ENCODE results near the gene AGER.

AGER gene

GRCh38 chr6:32171234-32171633 is 12.8 kb downstream of the AGER start:
- H3K4me3 ChIP-seq (ENCODE audit: low read length): no peak overlapping the region
- H3K36me3 ChIP-seq (ENCODE audit: control insufficient read depth, insufficient read depth, low read length): no peaks in the 10 kb centered on the region
- peaks cover 48% of the 10 kb centered on the region for H3K4me1 ChIP-seq (ENCODE audit: control insufficient read depth, insufficient read depth, low read length)
- H3K27me3 ChIP-seq (ENCODE audit: control insufficient read depth, insufficient read depth, low read length): no peaks in the 10 kb centered on the region
- H3K9me3 ChIP-seq (ENCODE audit: control insufficient read depth, low read length): no peaks in the 10 kb centered on the region
- no peak overlapping the region for H3K9ac ChIP-seq (ENCODE audit: low read length)

GRCh38 chr6:32170294-32170693 is 13.8 kb downstream of the AGER start:
- H3K9me3 ChIP-seq (ENCODE audit: control insufficient read depth, low read length): no peaks in the 10 kb centered on the region
- peaks cover 43% of the 10 kb centered on the region for H3K4me1 ChIP-seq (ENCODE audit: control insufficient read depth, insufficient read depth, low read length)
- H3K36me3 ChIP-seq (ENCODE audit: control insufficient read depth, insufficient read depth, low read length): no peaks in the 10 kb centered on the region
- no peak overlapping the region for H3K9ac ChIP-seq (ENCODE audit: low read length)
- H3K27me3 ChIP-seq (ENCODE audit: control insufficient read depth, insufficient read depth, low read length): no peaks in the 10 kb centered on the region
- no peak overlapping the region for H3K4me3 ChIP-seq (ENCODE audit: low read length)

GRCh38 chr6:32168807-32169591 is 15.1 kb downstream of the AGER start:
- no peaks in the 10 kb centered on the region for H3K9me3 ChIP-seq (ENCODE audit: control insufficient read depth, low read length)
- no peaks in the 10 kb centered on the region for H3K27me3 ChIP-seq (ENCODE audit: control insufficient read depth, insufficient read depth, low read length)
- H3K4me1 ChIP-seq (ENCODE audit: control insufficient read depth, insufficient read depth, low read length): peaks cover 35% of the 10 kb centered on the region
- H3K4me3 ChIP-seq (ENCODE audit: low read length): no peak overlapping the region
- H3K36me3 ChIP-seq (ENCODE audit: control insufficient read depth, insufficient read depth, low read length): no peaks in the 10 kb centered on the region
- H3K9ac ChIP-seq (ENCODE audit: low read length): peak overlapping the region; percentile 9

- Histone ChIP-seq H3K4me1 (ENCODE audit: control insufficient read depth, insufficient read depth, low read length) (peaks cover 35% of the 10 kb centered on the region), H3K4me3 (ENCODE audit: low read length) (no peak overlapping the region), H3K9ac (ENCODE audit: low read length) (peak overlapping the region; percentile 24), H3K27me3 (ENCODE audit: control insufficient read depth, insufficient read depth, low read length) (no peaks in the 10 kb centered on the region), H3K9me3 (ENCODE audit: control insufficient read depth, low read length) (no peaks in the 10 kb centered on the region), H3K36me3 (ENCODE audit: control insufficient read depth, insufficient read depth, low read length) (no peaks in the 10 kb centered on the region)
Measured at GRCh38 chr6:32168350-32168749, 15.7 kb downstream of the AGER start.

GRCh38 chr6:32167761-32168262 is 16.2 kb downstream of the AGER start:
- Histone ChIP-seq H3K4me3 (ENCODE audit: low read length) (no peak overlapping the region), H3K36me3 (ENCODE audit: control insufficient read depth, insufficient read depth, low read length) (no peaks in the 10 kb centered on the region), H3K4me1 (ENCODE audit: control insufficient read depth, insufficient read depth, low read length) (peaks cover 35% of the 10 kb centered on the region), H3K9me3 (ENCODE audit: control insufficient read depth, low read length) (no peaks in the 10 kb centered on the region), H3K27me3 (ENCODE audit: control insufficient read depth, insufficient read depth, low read length) (no peaks in the 10 kb centered on the region), H3K9ac (ENCODE audit: low read length) (peak overlapping the region; percentile 24)

- Histone ChIP-seq H3K36me3 (ENCODE audit: control insufficient read depth, insufficient read depth, low read length) (no peaks in the 10 kb centered on the region), H3K9me3 (ENCODE audit: control insufficient read depth, low read length) (no peaks in the 10 kb centered on the region), H3K27me3 (ENCODE audit: control insufficient read depth, insufficient read depth, low read length) (no peaks in the 10 kb centered on the region), H3K9ac (ENCODE audit: low read length) (peak overlapping the region; percentile 24), H3K4me1 (ENCODE audit: control insufficient read depth, insufficient read depth, low read length) (peaks cover 35% of the 10 kb centered on the region), H3K4me3 (ENCODE audit: low read length) (no peak overlapping the region)
Measured at GRCh38 chr6:32167154-32167760, 16.8 kb downstream of the AGER start.

GRCh38 chr6:32166411-32167061 is 17.5 kb downstream of the AGER start:
- no peaks in the 10 kb centered on the region for H3K36me3 ChIP-seq (ENCODE audit: control insufficient read depth, insufficient read depth, low read length)

GRCh38 chr6:32164295-32164694 is 19.8 kb downstream of the AGER start, which contains the start of gene EGFL8:
Gene EGFL8 (plus strand): TSS chr6:32164595. CDS start chr6:32166166, 1,571 bp downstream.
- H3K27me3 ChIP-seq (ENCODE audit: control insufficient read depth, insufficient read depth, low read length): no peaks in the 10 kb centered on the region
- H3K9me3 ChIP-seq (ENCODE audit: control insufficient read depth, low read length): no peaks in the 10 kb centered on the region
- no peaks in the 10 kb centered on the region for H3K36me3 ChIP-seq (ENCODE audit: control insufficient read depth, insufficient read depth, low read length)
- peaks cover 26% of the 10 kb centered on the region for H3K4me1 ChIP-seq (ENCODE audit: control insufficient read depth, insufficient read depth, low read length)
- H3K4me3 ChIP-seq (ENCODE audit: low read length): no peak within 1 kb of the TSS
- no peak within 1 kb of the TSS for H3K9ac ChIP-seq (ENCODE audit: low read length)

More at GRCh38 chr6:32166411-32167061, 17.5 kb downstream of the AGER start:
- no peak overlapping the region for H3K4me3 ChIP-seq (ENCODE audit: low read length)
- no peak overlapping the region for H3K9ac ChIP-seq (ENCODE audit: low read length)
- H3K4me1 ChIP-seq (ENCODE audit: control insufficient read depth, insufficient read depth, low read length): peaks cover 35% of the 10 kb centered on the region
- no peaks in the 10 kb centered on the region for H3K27me3 ChIP-seq (ENCODE audit: control insufficient read depth, insufficient read depth, low read length)
- no peaks in the 10 kb centered on the region for H3K9me3 ChIP-seq (ENCODE audit: control insufficient read depth, low read length)

- Histone ChIP-seq H3K9me3 (ENCODE audit: control insufficient read depth, low read length) (no peaks in the 10 kb centered on the region), H3K4me1 (ENCODE audit: control insufficient read depth, insufficient read depth, low read length) (peaks cover 21% of the 10 kb centered on the region), H3K36me3 (ENCODE audit: control insufficient read depth, insufficient read depth, low read length) (no peaks in the 10 kb centered on the region), H3K9ac (ENCODE audit: low read length) (no peak overlapping the region), H3K4me3 (ENCODE audit: low read length) (no peak overlapping the region), H3K27me3 (ENCODE audit: control insufficient read depth, insufficient read depth, low read length) (no peaks in the 10 kb centered on the region)
Measured at GRCh38 chr6:32163559-32164258, 20.3 kb downstream of the AGER start.

- no peaks in the 10 kb centered on the region for H3K9me3 ChIP-seq (ENCODE audit: control insufficient read depth, low read length)
- no peak overlapping the region for H3K4me3 ChIP-seq (ENCODE audit: low read length)
- peaks cover 9% of the 10 kb centered on the region for H3K36me3 ChIP-seq (ENCODE audit: control insufficient read depth, insufficient read depth, low read length)
- H3K4me1 ChIP-seq (ENCODE audit: control insufficient read depth, insufficient read depth, low read length): peaks cover 24% of the 10 kb centered on the region
- no peak overlapping the region for H3K9ac ChIP-seq (ENCODE audit: low read length)
- H3K27me3 ChIP-seq (ENCODE audit: control insufficient read depth, insufficient read depth, low read length): no peaks in the 10 kb centered on the region
Measured at GRCh38 chr6:32158052-32158451, 26.0 kb downstream of the AGER start.

GRCh38 chr6:32156891-32157290 is 27.2 kb downstream of the AGER start:
- Histone ChIP-seq H3K36me3 (ENCODE audit: control insufficient read depth, insufficient read depth, low read length) (peaks cover 9% of the 10 kb centered on the region), H3K4me1 (ENCODE audit: control insufficient read depth, insufficient read depth, low read length) (peaks cover 26% of the 10 kb centered on the region), H3K9ac (ENCODE audit: low read length) (no peak overlapping the region), H3K4me3 (ENCODE audit: low read length) (no peak overlapping the region), H3K9me3 (ENCODE audit: control insufficient read depth, low read length) (no peaks in the 10 kb centered on the region), H3K27me3 (ENCODE audit: control insufficient read depth, insufficient read depth, low read length) (no peaks in the 10 kb centered on the region)
